Umbilical cord (tissue), 2 donors: ENCODE data around the gene TSKU. TPM values are rescaled to one million over a fixed set of nuclear protein-coding genes. Genes with fewer than 3 reads are reported as not detected.

Source experiments
- DNase-seq: peaks from one replicate; pipeline ENCODE4 v3.0.0-alpha.2; 2015; ENCODE audit warnings: low spot score
- total RNA-seq: library from RNA; depleted of rRNA; stranded (reverse); fragments of >200 nt; gene quantifications from one replicate; pipeline ENCODE4 v1.2.3, GENCODE V29; 2014; ENCODE audit warnings: low replicate concordance; ENCODE audit not compliant: insufficient read depth

Gene TSKU
- total RNA-seq, 1 donor from 2014 or later = 13.5 TPM

DNA sequence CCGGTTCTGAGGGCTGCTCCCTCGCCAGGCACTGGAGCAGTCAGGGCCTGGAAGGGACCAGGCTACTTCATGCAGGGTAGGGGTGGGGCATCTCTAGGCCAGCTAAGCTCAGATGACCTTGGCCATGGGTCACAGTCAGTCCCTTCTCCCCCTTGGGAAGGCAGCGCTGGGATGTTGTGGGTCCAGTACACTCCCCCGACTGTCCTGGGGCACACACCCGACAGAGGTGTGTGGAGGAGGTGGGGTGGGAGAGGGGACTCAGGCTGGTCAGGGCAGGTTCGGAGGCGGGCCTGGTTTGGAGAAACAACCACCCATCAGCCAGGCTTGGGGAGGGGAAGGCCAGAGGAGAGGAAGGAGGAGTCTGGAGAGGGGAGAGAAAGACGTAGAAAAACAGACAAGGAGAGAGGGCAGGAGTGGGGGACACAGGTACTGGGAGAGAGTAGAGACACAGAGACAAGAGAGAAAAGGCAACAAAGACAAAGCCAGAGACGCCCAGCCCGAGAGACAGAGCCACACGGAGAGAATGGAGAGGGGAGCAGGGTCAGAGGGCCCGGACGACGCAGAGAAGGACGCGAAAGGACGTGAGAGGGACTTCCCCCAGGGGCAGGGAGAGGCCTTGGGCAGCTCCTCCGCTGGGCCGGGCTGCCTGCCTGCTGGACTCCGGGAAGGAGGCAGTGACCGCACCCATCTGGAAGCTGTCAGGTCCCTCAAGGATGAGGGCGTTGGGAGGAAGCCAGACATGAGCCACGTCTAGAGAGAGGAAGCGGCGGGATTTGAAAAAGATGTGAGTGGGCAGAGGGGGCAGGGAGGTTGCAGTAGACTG, 30.6 kb upstream of the TSKU start:
- DNase-seq = peak; percentile 97

DNA sequence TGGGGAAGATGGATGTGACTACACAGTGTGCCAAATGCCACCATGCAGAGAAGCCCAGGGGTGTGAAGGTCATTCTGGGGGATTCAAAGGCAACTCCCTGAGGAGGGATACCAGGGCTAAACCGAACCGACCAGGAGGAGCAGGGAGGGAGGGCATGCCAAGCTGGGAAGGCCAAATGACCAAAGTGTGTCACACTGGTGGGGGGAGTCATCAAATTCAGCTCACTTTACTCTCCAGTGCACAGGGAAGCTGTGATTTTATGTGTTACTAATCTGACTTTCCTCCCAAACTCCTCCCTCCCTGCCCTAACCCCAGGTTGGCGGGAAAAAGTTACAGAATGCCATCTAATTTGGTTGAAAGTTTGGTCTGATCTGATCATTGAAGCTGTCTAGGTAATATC, 29.7 kb upstream of the TSKU start:
- no peak for DNase-seq

DNA sequence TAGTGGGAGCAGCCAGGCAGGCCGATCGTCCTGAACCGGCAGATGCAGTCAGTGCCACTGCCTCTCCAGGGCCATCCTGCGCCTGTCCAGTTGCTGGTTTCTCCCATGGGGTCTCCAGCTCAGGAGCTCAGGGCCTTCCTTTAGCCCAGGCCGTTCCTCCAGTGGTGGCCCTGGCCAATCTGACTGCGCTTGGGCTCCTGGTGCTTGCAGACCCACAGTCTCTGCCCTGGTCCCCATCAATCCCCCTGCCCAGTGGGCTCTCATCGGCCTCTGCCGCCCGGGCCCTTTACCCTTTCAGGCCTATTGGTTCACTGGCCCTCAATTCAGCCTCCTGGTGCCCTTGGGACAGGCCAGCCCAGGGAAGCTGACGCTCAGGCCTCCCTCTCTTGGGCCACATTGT, 29.2 kb upstream of the TSKU start:
- no peak for DNase-seq

DNA sequence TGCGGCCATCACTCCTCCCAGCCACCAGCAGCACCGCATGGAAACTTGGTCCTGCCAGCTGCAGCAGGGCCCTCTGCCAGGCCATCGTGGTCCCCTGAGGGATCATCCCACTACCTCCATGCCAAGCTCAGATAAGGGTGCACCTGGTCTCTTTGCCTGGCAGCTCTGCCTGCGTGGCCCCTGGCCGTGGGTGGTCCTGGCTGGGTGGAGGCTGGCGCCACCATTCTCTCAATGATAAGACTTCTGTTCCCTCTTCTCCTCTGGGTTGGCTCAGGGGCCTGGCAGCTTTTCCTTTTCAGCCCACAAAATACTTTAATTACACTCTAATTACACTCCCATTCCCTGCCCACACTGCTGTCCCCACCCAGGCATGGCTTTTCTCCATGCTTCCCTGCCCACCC, 26.8 kb upstream of the TSKU start:
- no peak for DNase-seq

DNA sequence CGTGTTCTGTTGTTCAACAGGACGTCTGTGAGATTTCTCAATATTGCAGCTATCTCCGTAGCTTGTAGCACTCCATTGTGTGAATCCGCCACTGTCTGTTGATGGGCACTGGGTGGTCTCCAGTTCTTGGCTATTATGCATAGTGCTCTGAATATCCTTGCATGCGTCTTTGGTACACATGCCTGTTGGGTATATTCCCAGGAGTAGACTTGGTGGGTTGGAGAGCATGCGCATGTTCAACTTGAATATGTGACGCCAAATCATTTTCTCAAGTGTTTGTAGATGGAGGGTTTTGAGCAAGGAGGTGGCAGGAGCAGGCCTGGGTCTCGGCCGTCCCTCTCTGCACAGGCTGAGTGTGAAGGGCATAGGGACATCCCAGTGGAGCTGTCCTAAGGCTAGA, 24.8 kb upstream of the TSKU start:
- no peak for DNase-seq

DNA sequence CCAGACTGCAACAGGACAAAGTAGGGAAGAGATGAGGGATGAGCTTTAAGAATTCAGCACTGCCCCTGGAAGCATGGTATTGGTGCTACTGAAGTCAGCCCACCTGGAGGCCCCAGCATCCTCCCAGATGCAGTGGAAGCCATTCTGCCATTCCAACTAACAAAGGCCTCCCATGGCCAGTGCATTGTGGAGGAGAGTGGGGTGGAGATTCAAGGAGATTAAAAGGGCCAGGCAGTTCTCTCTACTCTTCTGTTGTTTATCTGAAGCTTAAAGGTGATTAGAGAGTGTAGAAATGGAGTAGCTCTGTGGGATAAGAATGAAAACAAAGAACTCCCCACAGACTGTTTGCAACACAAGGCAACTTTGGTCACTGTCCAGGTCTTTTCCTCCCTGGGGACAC, 24.1 kb upstream of the TSKU start:
- no peak for DNase-seq

DNA sequence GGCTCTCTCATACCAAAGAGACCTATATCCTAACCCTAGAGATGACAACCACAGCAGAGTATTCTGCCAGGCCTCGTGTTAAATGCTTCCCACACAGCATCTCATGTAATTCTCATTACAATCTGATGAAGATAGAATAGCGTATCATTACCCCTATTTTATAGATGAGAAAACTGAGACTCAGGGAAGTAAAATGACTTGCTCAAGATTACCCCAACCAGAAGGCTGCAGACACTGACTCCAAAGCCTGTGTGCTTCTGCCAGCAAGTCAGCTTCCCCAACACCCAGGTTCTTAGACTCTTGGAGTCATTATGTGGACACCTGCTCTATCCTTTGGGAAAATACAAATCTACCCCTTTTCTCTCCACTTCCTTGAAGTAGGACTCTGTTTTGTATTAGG, 23.6 kb upstream of the TSKU start:
- DNase-seq = no peak

DNA sequence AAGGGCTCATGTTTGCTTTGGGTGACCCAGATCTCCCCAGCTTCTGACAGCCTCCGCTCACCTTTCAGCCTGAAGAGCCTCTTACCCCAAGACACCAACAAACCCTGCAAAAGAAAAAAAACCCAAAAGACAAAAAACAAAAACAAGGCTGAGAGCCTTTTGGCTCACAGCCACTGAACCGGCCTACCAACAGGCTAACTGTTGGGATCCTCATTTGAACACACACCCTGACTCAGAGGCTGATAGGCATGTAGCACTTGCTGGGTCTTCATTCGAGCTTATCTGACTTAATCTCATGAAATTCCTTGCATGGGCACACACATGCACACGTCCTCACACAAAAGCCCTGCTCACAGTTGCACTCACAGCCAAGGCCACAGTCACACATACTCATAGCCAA, 22.9 kb upstream of the TSKU start:
- no peak for DNase-seq

DNA sequence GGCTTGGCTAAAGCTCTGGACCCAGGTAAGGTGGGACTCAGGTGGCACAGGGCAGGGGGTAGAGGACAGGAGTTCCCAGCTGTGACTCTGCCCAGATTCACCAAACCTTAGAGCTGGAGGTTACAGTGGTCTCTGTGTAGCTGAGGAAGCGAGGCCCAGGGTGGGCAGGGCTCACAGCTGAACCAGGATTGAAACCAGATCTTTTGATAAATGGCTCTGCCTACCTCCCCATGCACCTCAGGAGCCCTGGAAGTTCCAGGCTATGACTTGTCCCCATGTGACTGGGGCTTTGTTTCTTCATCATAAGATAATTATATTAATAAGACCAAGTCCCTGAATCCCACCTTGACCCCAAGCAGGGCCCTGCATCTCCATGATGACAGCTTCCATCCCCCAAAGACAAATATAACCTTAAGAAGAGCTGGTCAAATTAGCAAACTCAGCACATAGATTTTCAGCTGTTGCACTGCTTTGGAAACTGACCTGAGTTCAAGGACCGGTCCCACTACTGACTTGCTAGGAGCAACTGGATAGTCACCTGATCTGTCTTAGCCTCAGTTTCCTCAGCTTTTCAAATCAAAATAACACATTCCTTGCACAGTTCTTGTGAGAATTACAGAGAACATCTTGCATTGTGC, 21.3 kb upstream of the TSKU start:
- DNase-seq = no peak

DNA sequence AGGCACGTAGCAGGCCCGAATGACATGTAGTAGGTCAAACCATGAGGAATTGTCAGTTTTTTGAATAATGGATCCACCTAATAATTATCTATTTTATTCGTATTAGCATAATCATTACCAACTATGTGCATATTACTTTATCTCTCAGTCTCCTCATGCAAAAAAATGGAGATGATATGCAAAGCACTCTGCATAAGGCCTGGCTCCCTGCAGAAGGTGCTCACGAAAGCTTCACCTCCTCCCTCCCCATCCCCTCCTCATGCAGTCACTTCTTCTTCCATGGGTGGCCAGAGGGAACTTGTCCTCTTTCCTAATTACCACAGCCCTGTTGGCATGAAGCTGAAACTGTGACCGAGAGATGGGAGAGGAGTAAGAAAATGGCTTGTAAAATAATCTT, 20.8 kb upstream of the TSKU start:
- no peak for DNase-seq

DNA sequence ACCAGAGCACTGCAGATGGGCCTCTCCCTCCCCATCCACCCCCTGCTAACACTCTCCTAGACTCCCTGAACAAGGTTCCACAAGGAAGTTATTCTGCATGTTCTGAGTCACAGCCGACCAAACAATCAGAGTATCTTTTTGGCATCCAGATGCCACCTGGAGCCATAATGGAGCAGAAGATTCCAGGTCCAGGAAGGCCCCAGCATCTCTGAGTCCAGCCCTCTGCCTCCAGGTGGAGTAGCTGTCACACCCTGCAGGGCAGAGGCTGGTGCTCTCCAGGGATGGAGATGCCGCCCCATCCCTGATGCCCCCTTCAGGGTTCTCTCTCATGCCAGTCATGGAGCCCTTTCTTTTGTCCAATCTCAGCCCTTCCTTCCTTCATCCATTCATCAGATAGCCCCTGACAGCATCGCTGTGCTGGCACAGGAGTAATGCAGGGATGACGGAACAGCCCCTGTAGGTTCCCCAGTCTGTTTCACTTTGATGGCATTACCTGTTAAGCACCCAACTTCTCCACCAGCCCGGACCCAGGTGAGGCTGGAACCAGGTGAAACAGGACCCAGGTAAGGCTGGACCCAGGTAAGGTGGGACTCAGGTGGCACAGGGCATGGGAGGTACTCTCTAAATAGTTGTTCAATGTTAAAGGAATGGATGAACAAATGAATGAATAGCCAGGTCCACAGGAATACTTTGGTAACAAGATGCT, 20.1 kb upstream of the TSKU start:
- DNase-seq = no peak

DNA sequence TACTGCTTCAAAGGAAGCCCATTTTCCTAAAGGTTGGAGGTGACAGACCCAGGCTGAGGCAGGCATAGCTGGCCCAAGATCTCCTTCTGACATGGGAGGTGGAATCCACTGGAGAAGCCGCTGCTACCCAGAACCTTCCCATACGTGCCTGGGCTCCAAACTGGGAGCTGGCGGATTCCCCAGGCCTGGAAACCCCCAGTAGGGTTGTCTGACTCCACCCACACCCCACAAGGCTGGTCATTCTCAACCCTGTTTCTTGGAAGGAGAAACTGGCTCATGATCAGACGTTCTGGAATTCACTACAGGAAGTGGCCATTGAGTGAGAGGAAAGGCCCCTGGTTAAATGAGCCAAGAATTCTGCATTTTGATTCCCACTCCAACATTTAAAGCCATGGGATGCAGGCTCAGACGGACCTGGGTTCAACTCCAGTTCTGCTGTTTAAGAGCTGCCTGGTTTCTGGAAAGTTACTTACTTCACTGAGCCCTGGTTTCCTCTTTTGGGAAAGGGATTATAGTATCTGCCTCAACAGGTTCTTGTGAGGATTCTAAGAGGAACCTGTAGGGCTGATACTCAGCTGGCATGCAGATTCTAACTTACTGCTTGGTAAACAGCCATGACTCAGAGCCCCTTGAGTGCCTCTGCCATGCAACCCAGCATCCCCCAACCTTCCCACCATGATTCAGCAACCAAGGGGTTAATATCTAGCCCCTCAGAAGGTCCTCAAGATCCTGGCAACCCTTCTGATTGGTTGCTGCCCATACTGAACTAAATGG, 19.4 kb upstream of the TSKU start:
- peak; percentile 87 for DNase-seq

DNA sequence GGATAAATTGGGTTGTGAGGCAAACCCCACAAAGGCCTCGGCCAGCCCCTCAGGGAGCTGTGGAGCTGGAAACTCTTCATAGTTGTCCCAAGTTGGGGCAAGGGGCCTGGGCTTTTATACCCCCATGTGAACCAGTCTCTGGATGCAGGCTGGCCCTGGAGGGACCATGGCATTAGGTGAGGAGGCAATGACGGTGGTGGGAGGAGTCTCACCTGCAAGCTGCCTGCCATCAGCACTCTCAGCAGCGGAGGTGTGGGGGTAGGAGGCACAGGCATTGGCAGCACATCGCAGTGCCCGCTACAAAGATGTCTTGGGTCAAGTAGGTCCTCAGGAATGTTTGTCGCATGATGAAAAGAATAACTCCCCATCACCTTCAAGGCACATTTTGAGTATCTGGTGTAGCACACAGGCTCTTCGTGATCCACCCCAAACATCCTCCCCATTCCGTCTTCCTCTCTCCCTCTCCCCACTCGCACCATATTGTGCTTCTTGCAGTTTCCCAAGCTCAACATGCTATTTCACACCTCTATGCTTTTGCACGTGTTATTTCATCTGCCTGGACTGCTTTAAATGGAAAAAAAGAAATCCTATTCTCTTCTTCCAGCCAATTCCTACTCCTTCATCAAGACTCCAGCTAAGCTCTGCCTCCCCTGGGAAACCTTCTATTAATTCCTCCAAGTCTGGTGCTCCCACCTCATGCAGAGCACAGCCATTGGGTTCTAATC, 18.1 kb upstream of the TSKU start:
- no peak for DNase-seq

DNA sequence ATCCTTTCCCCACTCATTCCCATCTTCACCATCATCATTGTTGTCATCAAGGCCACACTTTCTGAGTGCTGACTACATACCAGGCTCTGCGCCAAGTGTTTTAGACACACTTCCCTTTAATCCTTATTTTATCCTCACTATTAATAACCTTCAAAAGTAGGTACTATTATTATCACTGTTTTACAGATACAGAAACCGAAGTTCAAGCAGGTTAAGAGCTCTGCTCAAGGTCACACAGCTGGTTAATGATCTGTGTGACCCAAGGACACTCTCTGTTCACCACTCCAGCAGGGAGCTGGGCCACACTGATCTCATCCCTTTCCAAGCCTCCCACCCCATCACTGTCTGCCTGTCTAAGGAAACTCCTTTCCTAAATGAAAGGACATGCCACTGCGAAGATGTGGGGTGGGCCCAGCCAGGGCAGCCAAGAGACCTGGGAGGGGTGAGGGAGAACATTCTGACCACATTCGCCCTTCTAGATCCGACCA, 17.2 kb upstream of the TSKU start:
- DNase-seq = no peak

DNA sequence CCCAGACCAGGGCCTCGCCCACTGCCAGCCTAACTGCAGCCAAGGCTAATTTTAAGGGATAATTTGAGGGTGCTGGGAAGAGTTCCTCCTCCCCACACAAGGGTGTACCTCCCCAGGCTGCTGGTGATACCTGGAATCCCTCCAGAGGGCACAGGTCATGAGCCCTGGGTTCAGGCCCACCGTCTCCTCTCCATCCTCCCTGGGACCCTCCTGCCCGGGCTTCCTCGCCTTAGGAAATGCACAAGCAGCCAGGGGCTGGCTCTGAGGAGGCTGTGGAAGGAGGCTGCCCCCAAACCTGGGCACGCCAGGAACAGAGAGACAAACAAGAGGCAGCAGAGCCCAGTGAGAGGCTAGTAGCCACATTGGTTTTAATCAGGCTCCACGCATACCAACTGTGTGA, 16.6 kb upstream of the TSKU start:
- DNase-seq = no peak

DNA sequence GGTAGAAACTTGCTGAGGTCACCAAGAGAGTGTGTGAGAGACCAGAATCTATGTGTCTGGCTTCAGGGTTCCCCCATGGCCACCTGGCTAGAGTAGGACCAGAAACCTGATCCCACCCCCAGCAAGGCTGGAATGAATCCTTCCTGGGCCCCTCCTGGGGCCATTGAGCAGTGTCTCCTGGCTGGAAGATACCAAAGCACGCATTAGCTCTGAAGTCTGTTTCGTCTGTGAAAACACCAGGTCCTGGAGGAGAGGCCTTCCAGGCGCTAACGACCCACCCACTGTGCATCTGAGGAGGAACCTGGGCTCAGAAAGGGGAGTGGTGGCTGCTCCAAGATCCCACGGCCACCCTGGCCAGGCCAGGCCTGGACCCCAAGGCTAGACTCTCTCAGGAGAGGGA, 15.5 kb upstream of the TSKU start:
- DNase-seq = no peak

DNA sequence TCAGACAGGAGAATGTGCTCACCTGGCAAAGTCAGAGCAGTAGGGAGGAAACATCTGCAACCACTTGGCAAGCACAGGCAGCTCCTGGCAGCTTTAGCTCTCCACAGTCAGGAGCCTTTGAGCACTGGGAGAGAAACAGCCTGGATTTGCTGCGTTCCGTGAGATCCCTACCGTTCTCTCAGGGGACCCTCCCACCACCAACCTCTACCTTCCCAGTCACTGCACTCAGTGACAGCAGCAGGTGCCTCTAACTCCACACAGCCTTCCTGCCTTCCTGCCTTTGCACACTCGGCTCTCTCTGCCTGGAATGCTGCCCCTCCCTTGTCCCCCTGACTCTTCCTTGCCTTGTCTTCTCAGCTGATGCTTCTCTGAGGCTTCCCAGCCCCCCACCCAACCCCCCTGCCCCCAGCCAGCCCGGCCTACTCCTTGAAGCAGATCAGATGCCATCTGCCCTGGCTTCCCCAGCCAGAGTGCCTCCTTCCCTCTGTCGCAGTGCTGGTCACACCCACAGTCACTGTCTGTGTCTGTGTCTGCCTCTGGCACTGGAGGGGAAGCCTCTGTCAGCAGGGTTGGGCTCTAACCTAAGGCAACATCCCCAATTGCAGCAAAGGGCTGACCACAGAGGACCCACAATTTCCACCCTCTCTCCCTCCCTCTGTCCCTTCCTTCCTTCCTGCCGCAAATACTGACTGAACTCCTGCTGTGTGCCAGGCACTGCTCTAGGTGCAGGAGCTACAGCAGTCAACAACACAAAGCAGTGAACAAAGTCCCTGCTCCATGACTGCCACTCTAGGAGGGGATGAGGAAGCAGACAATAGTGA, 14.9 kb upstream of the TSKU start:
- no peak for DNase-seq

DNA sequence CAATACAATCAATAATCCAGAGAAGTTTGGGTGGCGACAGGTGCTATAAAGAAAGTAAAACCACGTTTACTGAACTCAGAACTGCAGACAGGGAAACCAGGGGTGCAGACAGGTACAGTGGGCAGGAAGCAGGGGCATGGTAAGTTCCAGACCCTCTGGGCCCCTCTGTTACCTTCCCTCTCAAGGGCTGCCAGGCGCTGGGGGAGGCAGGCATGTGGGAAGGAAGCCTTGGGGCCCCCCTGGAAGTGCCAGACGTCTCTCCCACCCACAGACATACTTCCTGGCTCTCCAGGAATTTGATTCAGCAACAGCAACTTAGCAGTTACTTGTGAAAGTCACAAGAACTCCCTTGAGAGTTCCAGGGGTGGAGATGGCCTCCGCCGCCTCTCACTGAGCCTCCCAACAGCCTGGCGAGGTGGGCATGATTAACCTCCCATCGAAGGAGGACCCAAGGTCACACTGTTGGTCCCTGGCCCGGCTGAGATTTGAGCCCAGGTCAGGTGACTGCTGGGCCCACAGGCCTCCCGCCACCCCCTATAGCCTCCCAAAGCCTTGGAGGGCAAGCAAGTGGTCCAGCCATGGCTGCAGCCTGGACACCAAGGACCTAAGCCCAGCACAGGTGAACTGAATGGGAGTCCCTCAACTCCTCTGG, 14.1 kb upstream of the TSKU start:
- DNase-seq = no peak

DNA sequence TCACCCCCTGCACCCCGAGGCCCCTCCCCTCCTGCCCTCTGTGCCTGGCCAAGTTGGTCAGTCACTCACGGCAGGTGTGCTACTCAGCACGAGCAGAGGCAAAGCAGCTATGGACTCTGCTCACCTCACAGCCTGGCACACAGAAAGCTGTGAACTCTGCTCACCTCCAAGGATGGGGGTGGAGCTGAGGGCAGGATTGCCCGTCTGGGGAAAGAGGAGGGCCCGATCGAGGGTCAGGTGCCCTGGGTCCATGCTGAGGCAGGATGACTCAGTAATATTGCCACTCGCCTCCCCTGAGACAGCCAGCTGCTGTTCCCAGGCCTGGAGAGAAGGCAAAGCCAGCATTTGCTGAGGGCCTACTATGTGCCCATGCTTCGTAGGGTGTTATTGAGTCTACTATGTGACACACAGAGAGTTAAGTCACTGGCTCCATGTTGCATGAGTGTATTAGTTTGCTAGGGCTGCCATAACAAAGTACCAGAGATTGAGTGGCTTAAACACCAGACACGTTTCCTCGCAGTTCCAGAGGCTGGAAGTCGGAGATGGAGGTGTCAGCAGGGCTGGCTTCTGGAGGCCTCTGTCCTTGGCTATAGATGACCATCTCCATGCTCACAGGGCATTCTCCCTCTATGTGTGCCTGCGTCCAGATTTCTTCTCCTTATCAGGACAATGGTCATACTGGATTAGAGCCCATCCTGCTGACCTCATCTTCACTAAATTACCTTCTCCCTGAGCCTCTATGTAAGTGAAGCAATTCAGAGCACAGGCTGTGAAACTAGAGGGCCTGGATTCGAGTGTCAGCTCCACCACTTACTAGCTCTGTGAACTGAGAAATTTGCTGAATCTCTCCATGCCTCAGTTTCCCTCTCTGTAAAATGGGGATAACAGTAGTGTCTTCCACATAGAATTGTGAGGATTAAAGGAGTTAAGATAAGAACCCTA, 13.2 kb upstream of the TSKU start:
- DNase-seq = no peak
